ENCODE results near the gene APOB.

APOB gene

DNA sequence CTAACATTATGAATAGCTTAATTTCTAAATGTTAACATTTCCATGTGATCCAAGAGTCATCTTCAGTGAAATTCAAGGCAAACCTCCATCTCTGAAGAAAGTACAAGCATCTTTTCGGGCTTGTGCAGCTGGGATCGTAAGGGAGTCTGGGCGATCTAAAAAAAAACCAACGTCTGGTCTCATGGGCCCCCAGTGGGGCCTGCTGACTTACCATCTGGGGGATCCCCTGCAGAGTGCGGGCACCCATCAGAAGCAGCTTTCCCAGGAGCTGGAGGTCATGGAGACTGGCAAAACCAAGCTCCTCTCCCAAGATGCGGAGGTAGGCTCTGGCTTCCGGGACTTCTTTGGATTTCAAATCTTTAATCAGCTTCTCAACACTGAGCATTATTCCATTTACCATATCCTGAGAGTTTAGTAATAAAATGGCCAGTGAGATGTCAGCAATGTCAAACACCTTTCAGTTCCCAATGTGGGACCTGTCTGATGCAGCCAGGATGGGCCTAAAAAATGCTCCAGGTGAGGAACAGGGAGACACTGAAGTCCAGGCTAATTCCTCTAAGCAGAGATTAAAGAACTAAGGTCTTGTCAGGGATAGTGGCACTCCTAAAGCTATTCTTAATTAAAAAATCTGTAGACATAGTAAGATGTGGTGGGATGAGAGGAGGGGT, 19.0 kb downstream of the APOB start:
- Histone ChIP-seq H3K14ac (ENCODE audit: low read length in 2 of 2) (no peak overlapping the region), H4K91ac (ENCODE audit: low read length) (no peak overlapping the region), H2AK5ac (ENCODE audit: low read length, severe bottlenecking) (no peak overlapping the region), H3K4me1 (ENCODE audit: control insufficient read depth, insufficient read depth, low read depth, low read length) (no peaks in the 10 kb centered on the region), H3K27me3 (ENCODE audit: control insufficient read depth in 1 of 2, insufficient read depth in 1 of 2, low read length in 2 of 2) (peaks cover 3 to 7% of the 10 kb centered on the region in 2 experiments), H3K23ac (ENCODE audit: low read length in 2 of 2) (no peak overlapping the region), H2BK120ac (ENCODE audit: low read depth, low read length) (no peak overlapping the region), H4K8ac (ENCODE audit: low read length) (no peak overlapping the region), H3K36me3 (ENCODE audit: control insufficient read depth in 1 of 2, insufficient read depth in 2 of 2, low read depth in 1 of 2, low read length in 2 of 2) (no peaks in the 10 kb centered on the region), H3K27ac (ENCODE audit: low read length, poor library complexity, severe bottlenecking) (no peak overlapping the region), H2BK12ac (ENCODE audit: low read length in 2 of 2) (no peak overlapping the region), H3K4ac (ENCODE audit: low read depth in 1 of 2, low read length in 2 of 2) (no peak overlapping the region), H2BK5ac (ENCODE audit: low read depth, low read length, poor library complexity, severe bottlenecking) (no peak overlapping the region), H3K9me3 (ENCODE audit: control insufficient read depth, low read length) (no peaks in the 10 kb centered on the region), H3K79me1 (replicated peaks; ENCODE audit: low read length, poor library complexity, severe bottlenecking) (no peaks in the 10 kb centered on the region), H3K4me3 (ENCODE audit: insufficient read depth in 1 of 2, low read depth in 1 of 2, low read length in 2 of 2) (no peak overlapping the region), H3K9ac (ENCODE audit: low read length) (no peak overlapping the region), H2BK15ac (ENCODE audit: low read depth, poor library complexity, severe bottlenecking) (no peak overlapping the region), H2AFZ (ENCODE audit: low read depth, low read length) (no peak overlapping the region), H3K4me2 (ENCODE audit: low read length, poor library complexity, severe bottlenecking) (no peak overlapping the region), H3K18ac (ENCODE audit: low read depth in 1 of 2, low read length in 2 of 2) (no peak overlapping the region)
- no peak for DNase-seq
- 85% methylated on average over 5 of the region's 7 CpGs for WGBS

DNA sequence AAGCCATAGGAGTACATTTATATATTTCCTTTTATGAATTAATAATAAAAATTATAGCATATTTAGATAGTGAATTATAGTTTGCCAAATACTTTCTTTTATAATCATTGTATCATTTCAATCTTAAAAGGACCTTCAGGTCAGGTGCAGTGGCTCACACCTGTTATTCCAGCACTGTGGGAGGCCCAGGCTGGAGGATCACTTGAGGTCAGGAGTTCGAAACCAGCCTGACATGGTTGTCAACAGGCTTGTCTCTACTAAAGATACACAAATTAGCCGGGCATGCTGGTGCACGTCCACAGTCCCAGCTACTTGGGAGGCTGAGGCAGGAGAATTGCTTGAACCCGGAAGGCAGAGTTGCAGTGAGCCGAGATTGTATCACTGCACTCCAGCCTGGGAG, 19.7 kb downstream of the APOB start:
- no peak overlapping the region for H2BK5ac ChIP-seq (ENCODE audit: low read depth, low read length, poor library complexity, severe bottlenecking)

DNA sequence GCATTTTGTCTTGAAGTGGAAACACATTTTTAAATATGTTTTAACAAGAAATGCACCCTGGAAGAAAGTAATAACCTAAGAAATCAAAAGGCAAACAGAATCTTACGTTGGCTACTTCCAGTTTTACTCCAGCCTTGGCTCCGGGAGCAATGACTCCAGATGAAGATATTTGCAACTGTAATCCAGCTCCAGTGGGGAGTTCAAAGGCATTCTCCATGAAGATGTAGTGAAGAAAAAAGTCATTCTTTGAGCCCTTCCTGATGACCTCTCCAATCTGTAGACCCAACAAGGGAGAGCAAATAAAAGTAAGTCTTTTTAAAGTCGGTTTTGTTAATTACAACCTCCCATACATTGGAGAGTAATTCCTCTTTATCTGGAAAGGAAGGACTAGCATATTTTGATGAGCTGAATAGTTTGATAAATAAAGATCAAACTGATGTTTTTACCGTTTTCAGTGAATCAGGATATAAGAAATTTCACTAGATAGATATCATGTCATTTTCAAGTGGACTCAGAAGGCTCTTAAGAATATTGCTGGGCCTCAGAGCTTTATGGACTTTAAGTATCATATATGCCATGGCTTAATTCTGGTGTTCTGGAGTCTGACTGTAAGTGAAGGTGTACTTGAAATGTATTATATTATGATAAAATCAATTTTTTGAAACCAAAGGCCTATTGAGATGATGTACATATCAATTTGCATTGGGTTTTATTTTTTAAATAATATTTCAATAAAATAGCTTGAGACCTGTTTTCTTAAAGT, 20.3 kb downstream of the APOB start:
- peaks cover 3 to 7% of the 10 kb centered on the region in 2 experiments for H3K27me3 ChIP-seq (ENCODE audit: control insufficient read depth in 1 of 2, insufficient read depth in 1 of 2, low read length in 2 of 2)

More for the DNA sequence above, 19.7 kb downstream of the APOB start:
- Histone ChIP-seq H3K4me1 (ENCODE audit: control insufficient read depth, insufficient read depth, low read depth, low read length) (no peaks in the 10 kb centered on the region), H3K23ac (ENCODE audit: low read length in 2 of 2) (no peak overlapping the region), H3K79me1 (replicated peaks; ENCODE audit: low read length, poor library complexity, severe bottlenecking) (no peaks in the 10 kb centered on the region), H3K9ac (ENCODE audit: low read length) (no peak overlapping the region), H3K27ac (ENCODE audit: low read length, poor library complexity, severe bottlenecking) (no peak overlapping the region), H3K4me2 (ENCODE audit: low read length, poor library complexity, severe bottlenecking) (no peak overlapping the region), H2BK12ac (ENCODE audit: low read length in 2 of 2) (no peak overlapping the region), H3K9me3 (ENCODE audit: control insufficient read depth, low read length) (no peaks in the 10 kb centered on the region), H2BK15ac (ENCODE audit: low read depth, poor library complexity, severe bottlenecking) (no peak overlapping the region), H3K18ac (ENCODE audit: low read depth in 1 of 2, low read length in 2 of 2) (no peak overlapping the region), H4K91ac (ENCODE audit: low read length) (no peak overlapping the region), H3K36me3 (ENCODE audit: control insufficient read depth in 1 of 2, insufficient read depth in 2 of 2, low read depth in 1 of 2, low read length in 2 of 2) (no peaks in the 10 kb centered on the region), H3K27me3 (ENCODE audit: control insufficient read depth in 1 of 2, insufficient read depth in 1 of 2, low read length in 2 of 2) (peaks cover 3 to 7% of the 10 kb centered on the region in 2 experiments), H3K14ac (ENCODE audit: low read length in 2 of 2) (no peak overlapping the region), H2BK120ac (ENCODE audit: low read depth, low read length) (no peak overlapping the region), H2AK5ac (ENCODE audit: low read length, severe bottlenecking) (no peak overlapping the region), H3K4ac (ENCODE audit: low read depth in 1 of 2, low read length in 2 of 2) (no peak overlapping the region), H2AFZ (ENCODE audit: low read depth, low read length) (no peak overlapping the region), H3K4me3 (ENCODE audit: insufficient read depth in 1 of 2, low read depth in 1 of 2, low read length in 2 of 2) (no peak overlapping the region), H4K8ac (ENCODE audit: low read length) (no peak overlapping the region)
- DNase-seq: no peak
- 61% methylated on average over 3 of the region's 5 CpGs for WGBS

DNA sequence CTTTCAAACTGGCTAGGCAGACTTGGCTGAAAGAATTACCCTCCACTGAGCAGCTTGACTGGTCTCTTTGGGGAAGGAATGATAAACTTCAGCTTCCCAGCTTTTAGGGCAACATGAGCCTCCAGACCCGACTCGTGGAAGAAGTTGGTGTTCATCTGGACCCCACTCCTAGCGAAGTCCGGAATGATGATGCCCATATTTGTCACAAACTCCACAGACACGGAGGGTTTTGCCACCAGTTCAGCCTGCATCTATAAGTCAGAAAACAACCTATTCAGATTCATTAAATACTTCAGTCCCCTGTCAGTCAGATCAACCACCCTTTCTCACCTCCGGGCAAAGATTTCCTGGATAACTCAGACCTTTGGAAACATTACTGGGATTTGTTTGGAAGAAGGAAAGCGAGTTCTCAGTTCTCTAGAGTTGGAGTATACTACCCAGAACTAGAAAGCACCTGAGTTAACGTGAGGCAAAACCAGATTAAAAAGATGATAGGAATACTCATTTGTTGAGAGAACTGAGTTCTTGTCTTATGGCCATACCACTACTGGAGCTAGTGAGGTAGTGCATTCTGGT, 21.0 kb downstream of the APOB start:
- no peak overlapping the region for H2AFZ ChIP-seq (ENCODE audit: low read depth, low read length)
- no peaks in the 10 kb centered on the region for H3K9me3 ChIP-seq (ENCODE audit: control insufficient read depth, low read length)
- no peak overlapping the region for H4K91ac ChIP-seq (ENCODE audit: low read length)
- no peak overlapping the region for H2BK120ac ChIP-seq (ENCODE audit: low read depth, low read length)
- H2BK15ac ChIP-seq (ENCODE audit: low read depth, poor library complexity, severe bottlenecking): no peak overlapping the region
- no peak overlapping the region for H3K4ac ChIP-seq (ENCODE audit: low read depth in 1 of 2, low read length in 2 of 2)
- H2BK5ac ChIP-seq (ENCODE audit: low read depth, low read length, poor library complexity, severe bottlenecking): no peak overlapping the region
- no peak overlapping the region for H2AK5ac ChIP-seq (ENCODE audit: low read length, severe bottlenecking)
- no peak overlapping the region for H4K8ac ChIP-seq (ENCODE audit: low read length)
- no peak for DNase-seq
- no peak overlapping the region for H3K14ac ChIP-seq (ENCODE audit: low read length in 2 of 2)
- H3K36me3 ChIP-seq (ENCODE audit: control insufficient read depth in 1 of 2, insufficient read depth in 2 of 2, low read depth in 1 of 2, low read length in 2 of 2): no peaks in the 10 kb centered on the region
- 80% methylated on average over 8 of the region's 8 CpGs for WGBS
- H3K18ac ChIP-seq (ENCODE audit: low read depth in 1 of 2, low read length in 2 of 2): no peak overlapping the region
- no peaks in the 10 kb centered on the region for H3K4me1 ChIP-seq (ENCODE audit: control insufficient read depth, insufficient read depth, low read depth, low read length)
- H3K79me1 ChIP-seq (replicated peaks; ENCODE audit: low read length, poor library complexity, severe bottlenecking): no peaks in the 10 kb centered on the region
- no peak overlapping the region for H3K4me3 ChIP-seq (ENCODE audit: insufficient read depth in 1 of 2, low read depth in 1 of 2, low read length in 2 of 2)
- no peak overlapping the region for H3K9ac ChIP-seq (ENCODE audit: low read length)
- H3K23ac ChIP-seq (ENCODE audit: low read length in 2 of 2): no peak overlapping the region
- no peak overlapping the region for H3K4me2 ChIP-seq (ENCODE audit: low read length, poor library complexity, severe bottlenecking)
- H3K27me3 ChIP-seq (ENCODE audit: control insufficient read depth in 1 of 2, insufficient read depth in 1 of 2, low read length in 2 of 2): peaks cover 0 to 7% of the 10 kb centered on the region in 2 experiments
- no peak overlapping the region for H2BK12ac ChIP-seq (ENCODE audit: low read length in 2 of 2)
- no peak overlapping the region for H3K27ac ChIP-seq (ENCODE audit: low read length, poor library complexity, severe bottlenecking)

More for the DNA sequence above, 20.3 kb downstream of the APOB start:
- H3K4ac ChIP-seq (ENCODE audit: low read depth in 1 of 2, low read length in 2 of 2): no peak overlapping the region
- H2BK12ac ChIP-seq (ENCODE audit: low read length in 2 of 2): no peak overlapping the region
- H3K23ac ChIP-seq (ENCODE audit: low read length in 2 of 2): no peak overlapping the region
- 75% methylated on average over 2 of the region's 4 CpGs for WGBS
- no peak overlapping the region for H2AFZ ChIP-seq (ENCODE audit: low read depth, low read length)
- H3K79me1 ChIP-seq (replicated peaks; ENCODE audit: low read length, poor library complexity, severe bottlenecking): no peaks in the 10 kb centered on the region
- no peak overlapping the region for H2BK5ac ChIP-seq (ENCODE audit: low read depth, low read length, poor library complexity, severe bottlenecking)
- no peaks in the 10 kb centered on the region for H3K4me1 ChIP-seq (ENCODE audit: control insufficient read depth, insufficient read depth, low read depth, low read length)
- H3K14ac ChIP-seq (ENCODE audit: low read length in 2 of 2): no peak overlapping the region
- H3K18ac ChIP-seq (ENCODE audit: low read depth in 1 of 2, low read length in 2 of 2): no peak overlapping the region
- H3K4me2 ChIP-seq (ENCODE audit: low read length, poor library complexity, severe bottlenecking): no peak overlapping the region
- H2BK120ac ChIP-seq (ENCODE audit: low read depth, low read length): no peak overlapping the region
- no peak overlapping the region for H3K9ac ChIP-seq (ENCODE audit: low read length)
- H2AK5ac ChIP-seq (ENCODE audit: low read length, severe bottlenecking): no peak overlapping the region
- H4K91ac ChIP-seq (ENCODE audit: low read length): no peak overlapping the region
- H3K4me3 ChIP-seq (ENCODE audit: insufficient read depth in 1 of 2, low read depth in 1 of 2, low read length in 2 of 2): no peak overlapping the region
- no peaks in the 10 kb centered on the region for H3K36me3 ChIP-seq (ENCODE audit: control insufficient read depth in 1 of 2, insufficient read depth in 2 of 2, low read depth in 1 of 2, low read length in 2 of 2)
- H3K27ac ChIP-seq (ENCODE audit: low read length, poor library complexity, severe bottlenecking): no peak overlapping the region
- DNase-seq: no peak
- no peak overlapping the region for H4K8ac ChIP-seq (ENCODE audit: low read length)
- no peak overlapping the region for H2BK15ac ChIP-seq (ENCODE audit: low read depth, poor library complexity, severe bottlenecking)
- no peaks in the 10 kb centered on the region for H3K9me3 ChIP-seq (ENCODE audit: control insufficient read depth, low read length)
